ENCODE results near the gene LENG8. TPM values are rescaled to one million over a fixed set of nuclear protein-coding genes. Genes with fewer than 3 reads are reported as not detected.

LENG8 gene
- total and polyA plus RNA-seq, 2 experiments from 2014 or later, result 42.1 to 74.3 TPM

GRCh38 chr19:54459282-54460229 is 10.6 kb downstream of the LENG8 start (continued):
- TF ChIP-seq, protein P1, sequence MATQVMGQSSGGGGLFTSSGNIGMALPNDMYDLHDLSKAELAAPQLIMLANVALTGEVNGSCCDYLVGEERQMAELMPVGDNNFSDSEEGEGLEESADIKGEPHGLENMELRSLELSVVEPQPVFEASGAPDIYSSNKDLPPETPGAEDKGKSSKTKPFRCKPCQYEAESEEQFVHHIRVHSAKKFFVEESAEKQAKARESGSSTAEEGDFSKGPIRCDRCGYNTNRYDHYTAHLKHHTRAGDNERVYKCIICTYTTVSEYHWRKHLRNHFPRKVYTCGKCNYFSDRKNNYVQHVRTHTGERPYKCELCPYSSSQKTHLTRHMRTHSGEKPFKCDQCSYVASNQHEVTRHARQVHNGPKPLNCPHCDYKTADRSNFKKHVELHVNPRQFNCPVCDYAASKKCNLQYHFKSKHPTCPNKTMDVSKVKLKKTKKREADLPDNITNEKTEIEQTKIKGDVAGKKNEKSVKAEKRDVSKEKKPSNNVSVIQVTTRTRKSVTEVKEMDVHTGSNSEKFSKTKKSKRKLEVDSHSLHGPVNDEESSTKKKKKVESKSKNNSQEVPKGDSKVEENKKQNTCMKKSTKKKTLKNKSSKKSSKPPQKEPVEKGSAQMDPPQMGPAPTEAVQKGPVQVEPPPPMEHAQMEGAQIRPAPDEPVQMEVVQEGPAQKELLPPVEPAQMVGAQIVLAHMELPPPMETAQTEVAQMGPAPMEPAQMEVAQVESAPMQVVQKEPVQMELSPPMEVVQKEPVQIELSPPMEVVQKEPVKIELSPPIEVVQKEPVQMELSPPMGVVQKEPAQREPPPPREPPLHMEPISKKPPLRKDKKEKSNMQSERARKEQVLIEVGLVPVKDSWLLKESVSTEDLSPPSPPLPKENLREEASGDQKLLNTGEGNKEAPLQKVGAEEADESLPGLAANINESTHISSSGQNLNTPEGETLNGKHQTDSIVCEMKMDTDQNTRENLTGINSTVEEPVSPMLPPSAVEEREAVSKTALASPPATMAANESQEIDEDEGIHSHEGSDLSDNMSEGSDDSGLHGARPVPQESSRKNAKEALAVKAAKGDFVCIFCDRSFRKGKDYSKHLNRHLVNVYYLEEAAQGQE (IDR thresholded peaks at IDR 0.05; ENCODE audit: unreplicated experiment), result no peak
- TF ChIP-seq JUNB (IDR thresholded peaks at IDR 0.05; ENCODE audit: unreplicated experiment), result no peak
- no peak for TF ChIP-seq EZH2 (IDR thresholded peaks at IDR 0.05; ENCODE audit: low read depth, unreplicated experiment)
- TF ChIP-seq ZNF114 (CRISPR knock-in tag; IDR thresholded peaks at IDR 0.05), result no peak
- TF ChIP-seq EZH2phosphoT487 (IDR thresholded peaks at IDR 0.05; ENCODE audit: unreplicated experiment), result no peak
- TF ChIP-seq ETS1 (IDR thresholded peaks at IDR 0.05), result no peak

GRCh38 chr19:54460230-54461005 is 11.4 kb downstream of the LENG8 start:
- peaks cover 53% of the 10 kb centered on the region for H3K36me3 Mint-ChIP-seq (ENCODE audit: low read depth)
- H3K27ac Mint-ChIP-seq, result no peak overlapping the region
- ATAC-seq (no peak), DNase-seq (ENCODE audit: low spot score) (no peak)
- peaks cover 14% of the 10 kb centered on the region for H3K36me3 ChIP-seq (ENCODE audit: insufficient read depth)
- no peak overlapping the region for H3K4me2 ChIP-seq
- H4K20me1 ChIP-seq (replicated peaks; ENCODE audit: insufficient read depth), result peaks cover 6% of the 10 kb centered on the region; the same call in 1 of the 2 replicates
- no peak overlapping the region for H3K4me3 ChIP-seq
- peaks cover 3% of the 10 kb centered on the region; the same call in 1 of the 2 replicates for H3K4me1 ChIP-seq (ENCODE audit: insufficient read depth)
- no peak overlapping the region for H3K27ac ChIP-seq (ENCODE audit: low read depth)
- H3K9me2 ChIP-seq (ENCODE audit: insufficient read depth), result no peaks in the 10 kb centered on the region
- peaks cover 1% of the 10 kb centered on the region; the same call in 1 of the 2 replicates for H3K27me3 ChIP-seq (ENCODE audit: insufficient read depth)
- no peak overlapping the region for H3K4me3 Mint-ChIP-seq
- H3K27me3 Mint-ChIP-seq (ENCODE audit: insufficient read depth, low read depth, poor library complexity), result peaks cover 25% of the 10 kb centered on the region
- peaks cover 15% of the 10 kb centered on the region; the same call in 2 of the 3 replicates for H3K4me1 Mint-ChIP-seq
- H2AFZ ChIP-seq, result no peak overlapping the region
- peaks cover 6% of the 10 kb centered on the region; the same call in 1 of the 2 replicates for H3F3A ChIP-seq (replicated peaks; ENCODE audit: low read depth)
- peaks cover 5% of the 10 kb centered on the region; the same call in 1 of the 3 replicates for H3K9me3 Mint-ChIP-seq
- H3K79me2 ChIP-seq (replicated peaks; ENCODE audit: insufficient read depth), result no peaks in the 10 kb centered on the region
- TF ChIP-seq STAT1 (IDR thresholded peaks at IDR 0.05; ENCODE audit: unreplicated experiment) (no peak), JUNB (IDR thresholded peaks at IDR 0.05; ENCODE audit: unreplicated experiment) (no peak), ZNF114 (CRISPR knock-in tag; IDR thresholded peaks at IDR 0.05) (no peak), EZH2phosphoT487 (IDR thresholded peaks at IDR 0.05; ENCODE audit: unreplicated experiment) (no peak), ZNF331 (CRISPR knock-in tag; IDR thresholded peaks at IDR 0.05; ENCODE audit: low read depth) (no peak)
- TF ChIP-seq, protein P2, sequence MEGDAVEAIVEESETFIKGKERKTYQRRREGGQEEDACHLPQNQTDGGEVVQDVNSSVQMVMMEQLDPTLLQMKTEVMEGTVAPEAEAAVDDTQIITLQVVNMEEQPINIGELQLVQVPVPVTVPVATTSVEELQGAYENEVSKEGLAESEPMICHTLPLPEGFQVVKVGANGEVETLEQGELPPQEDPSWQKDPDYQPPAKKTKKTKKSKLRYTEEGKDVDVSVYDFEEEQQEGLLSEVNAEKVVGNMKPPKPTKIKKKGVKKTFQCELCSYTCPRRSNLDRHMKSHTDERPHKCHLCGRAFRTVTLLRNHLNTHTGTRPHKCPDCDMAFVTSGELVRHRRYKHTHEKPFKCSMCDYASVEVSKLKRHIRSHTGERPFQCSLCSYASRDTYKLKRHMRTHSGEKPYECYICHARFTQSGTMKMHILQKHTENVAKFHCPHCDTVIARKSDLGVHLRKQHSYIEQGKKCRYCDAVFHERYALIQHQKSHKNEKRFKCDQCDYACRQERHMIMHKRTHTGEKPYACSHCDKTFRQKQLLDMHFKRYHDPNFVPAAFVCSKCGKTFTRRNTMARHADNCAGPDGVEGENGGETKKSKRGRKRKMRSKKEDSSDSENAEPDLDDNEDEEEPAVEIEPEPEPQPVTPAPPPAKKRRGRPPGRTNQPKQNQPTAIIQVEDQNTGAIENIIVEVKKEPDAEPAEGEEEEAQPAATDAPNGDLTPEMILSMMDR (conservative IDR thresholded peaks at IDR 0.05; ENCODE audit: low read depth in 2 of 2), result no peak

Data from GM23338 (cell line).